Stimulated activated effector memory CD8-positive, alpha-beta T cell treated with anti-CD3 and anti-CD28 coated beads, Interleukin-12 subunit alpha, Interleukin-12 subunit beta, amount 100 ng/mL, for 72 hours (primary cell): ENCODE measurements around the gene TMEM19.

Source experiments
- ATAC-seq: fragments of 150-1000 bp; cut with Tn5 transposase; 2 replicates; pipeline ENCODE4 v1.10.0; 2021
- DNase-seq, 2 donors: peaks; one replicate each; pipeline ENCODE4 v3.0.0; 2021 to 2022; ENCODE audit warnings: low spot score in 2 of 2
- H3K27ac Mint-ChIP-seq: one replicate; pipeline ENCODE4 v1.8.0; 2022; ENCODE audit warnings: mild to moderate bottlenecking, mixed read lengths
- H3K36me3 Mint-ChIP-seq: one replicate; pipeline ENCODE4 v1.8.0; 2022; ENCODE audit warnings: mild to moderate bottlenecking, mixed read lengths
- H3K4me1 Mint-ChIP-seq: one replicate; pipeline ENCODE4 v1.8.0; 2022; ENCODE audit warnings: mixed read lengths
- H3K4me3 Mint-ChIP-seq: one replicate; pipeline ENCODE4 v1.8.0; 2022; ENCODE audit warnings: mild to moderate bottlenecking, mixed read lengths
- H3K9me3 Mint-ChIP-seq: one replicate; pipeline ENCODE4 v1.8.0; 2022; ENCODE audit warnings: mixed read lengths

Gene TMEM19

GRCh38 chr12:71685914-71686657, at the start of gene TMEM19:
Gene TMEM19 (plus strand): TSS chr12:71686082. CDS start chr12:71686681, 599 bp downstream.
- peak; percentile 97 for ATAC-seq
- peaks cover 7% of the 10 kb centered on the region for H3K36me3 Mint-ChIP-seq
- peak within 1 kb of the TSS; percentile 81 for H3K4me3 Mint-ChIP-seq
- peak within 1 kb of the TSS; percentile 90 for H3K27ac Mint-ChIP-seq
- peak; percentile 69 to 93 for DNase-seq
- H3K9me3 Mint-ChIP-seq, result no peaks in the 10 kb centered on the region
- peaks cover 9% of the 10 kb centered on the region for H3K4me1 Mint-ChIP-seq

GRCh38 chr12:71636704-71637115, 49.2 kb upstream of the TMEM19 start:
- ATAC-seq (peak; percentile 45), DNase-seq (no peak)
- H3K4me3 Mint-ChIP-seq, result no peak overlapping the region
- peaks cover 22% of the 10 kb centered on the region for H3K4me1 Mint-ChIP-seq
- peak overlapping the region; percentile 83 for H3K27ac Mint-ChIP-seq
- H3K36me3 Mint-ChIP-seq, result no peaks in the 10 kb centered on the region
- H3K9me3 Mint-ChIP-seq, result no peaks in the 10 kb centered on the region

GRCh38 chr12:71638499-71638898, 47.4 kb upstream of the TMEM19 start:
- Mint-ChIP-seq H3K4me1 (peaks cover 27% of the 10 kb centered on the region), H3K9me3 (no peaks in the 10 kb centered on the region), H3K36me3 (no peaks in the 10 kb centered on the region), H3K27ac (no peak overlapping the region), H3K4me3 (no peak overlapping the region)
- no peak for DNase-seq
- no peak for ATAC-seq

GRCh38 chr12:71639341-71639760, 46.5 kb upstream of the TMEM19 start:
- H3K4me3 Mint-ChIP-seq, result no peak overlapping the region
- peak overlapping the region; percentile 37 for H3K27ac Mint-ChIP-seq
- DNase-seq, result no peak
- peaks cover 35% of the 10 kb centered on the region for H3K4me1 Mint-ChIP-seq
- H3K9me3 Mint-ChIP-seq, result no peaks in the 10 kb centered on the region
- ATAC-seq, result peak; percentile 79
- no peaks in the 10 kb centered on the region for H3K36me3 Mint-ChIP-seq

- ATAC-seq, result no peak
- H3K36me3 Mint-ChIP-seq, result no peaks in the 10 kb centered on the region
Observed at GRCh38 chr12:71640316-71640715, 45.6 kb upstream of the TMEM19 start.

GRCh38 chr12:71641390-71641789, 44.5 kb upstream of the TMEM19 start:
- H3K4me3 Mint-ChIP-seq, result no peak overlapping the region
- H3K9me3 Mint-ChIP-seq, result no peaks in the 10 kb centered on the region
- peaks cover 35% of the 10 kb centered on the region for H3K4me1 Mint-ChIP-seq
- H3K36me3 Mint-ChIP-seq, result no peaks in the 10 kb centered on the region
- DNase-seq, result no peak
- ATAC-seq, result no peak
- H3K27ac Mint-ChIP-seq, result peak overlapping the region; percentile 74

More at GRCh38 chr12:71640316-71640715, 45.6 kb upstream of the TMEM19 start:
- Mint-ChIP-seq H3K9me3 (no peaks in the 10 kb centered on the region), H3K27ac (peak overlapping the region; percentile 37), H3K4me1 (peaks cover 35% of the 10 kb centered on the region), H3K4me3 (no peak overlapping the region)
- no peak for DNase-seq

GRCh38 chr12:71642264-71642663, 43.6 kb upstream of the TMEM19 start:
- no peaks in the 10 kb centered on the region for H3K9me3 Mint-ChIP-seq
- peak; percentile 93 for ATAC-seq
- H3K27ac Mint-ChIP-seq, result peak overlapping the region; percentile 74
- no peaks in the 10 kb centered on the region for H3K36me3 Mint-ChIP-seq
- no peak overlapping the region for H3K4me3 Mint-ChIP-seq
- no peak for DNase-seq
- H3K4me1 Mint-ChIP-seq, result peaks cover 29% of the 10 kb centered on the region

- DNase-seq (no peak), ATAC-seq (no peak)
- Mint-ChIP-seq H3K4me1 (peaks cover 26% of the 10 kb centered on the region), H3K9me3 (no peaks in the 10 kb centered on the region), H3K4me3 (no peak overlapping the region), H3K27ac (no peak overlapping the region), H3K36me3 (no peaks in the 10 kb centered on the region)
Observed at GRCh38 chr12:71645268-71645667, 40.6 kb upstream of the TMEM19 start.

- Mint-ChIP-seq H3K27ac (no peak overlapping the region), H3K4me3 (no peak overlapping the region), H3K9me3 (no peaks in the 10 kb centered on the region), H3K4me1 (peaks cover 24% of the 10 kb centered on the region), H3K36me3 (no peaks in the 10 kb centered on the region)
- ATAC-seq (no peak), DNase-seq (no peak)
Observed at GRCh38 chr12:71646512-71646911, 39.4 kb upstream of the TMEM19 start.

GRCh38 chr12:71648537-71648936, 37.3 kb upstream of the TMEM19 start:
- H3K4me3 Mint-ChIP-seq, result no peak overlapping the region
- H3K9me3 Mint-ChIP-seq, result no peaks in the 10 kb centered on the region
- H3K36me3 Mint-ChIP-seq, result no peaks in the 10 kb centered on the region
- no peak for DNase-seq
- ATAC-seq, result no peak
- peaks cover 17% of the 10 kb centered on the region for H3K4me1 Mint-ChIP-seq
- H3K27ac Mint-ChIP-seq, result no peak overlapping the region

GRCh38 chr12:71649401-71649800, 36.5 kb upstream of the TMEM19 start:
- H3K27ac Mint-ChIP-seq, result no peak overlapping the region
- no peaks in the 10 kb centered on the region for H3K9me3 Mint-ChIP-seq
- H3K4me3 Mint-ChIP-seq, result no peak overlapping the region
- ATAC-seq, result no peak
- peaks cover 12% of the 10 kb centered on the region for H3K4me1 Mint-ChIP-seq
- H3K36me3 Mint-ChIP-seq, result no peaks in the 10 kb centered on the region
- no peak for DNase-seq

- no peaks in the 10 kb centered on the region for H3K9me3 Mint-ChIP-seq
- no peaks in the 10 kb centered on the region for H3K36me3 Mint-ChIP-seq
Observed at GRCh38 chr12:71652656-71653055, 33.2 kb upstream of the TMEM19 start.

GRCh38 chr12:71653137-71653536, 32.7 kb upstream of the TMEM19 start:
- ATAC-seq (no peak), DNase-seq (no peak)
- Mint-ChIP-seq H3K9me3 (no peaks in the 10 kb centered on the region), H3K27ac (no peak overlapping the region), H3K36me3 (no peaks in the 10 kb centered on the region), H3K4me3 (no peak overlapping the region), H3K4me1 (peaks cover 29% of the 10 kb centered on the region)

More at GRCh38 chr12:71652656-71653055, 33.2 kb upstream of the TMEM19 start:
- H3K4me3 Mint-ChIP-seq, result no peak overlapping the region
- DNase-seq (no peak), ATAC-seq (no peak)
- peaks cover 29% of the 10 kb centered on the region for H3K4me1 Mint-ChIP-seq
- no peak overlapping the region for H3K27ac Mint-ChIP-seq

GRCh38 chr12:71654200-71654599, 31.7 kb upstream of the TMEM19 start:
- peaks cover 35% of the 10 kb centered on the region for H3K4me1 Mint-ChIP-seq
- ATAC-seq (no peak), DNase-seq (no peak)
- no peak overlapping the region for H3K27ac Mint-ChIP-seq
- H3K4me3 Mint-ChIP-seq, result peak overlapping the region; percentile 31
- no peaks in the 10 kb centered on the region for H3K9me3 Mint-ChIP-seq
- H3K36me3 Mint-ChIP-seq, result no peaks in the 10 kb centered on the region

- no peaks in the 10 kb centered on the region for H3K9me3 Mint-ChIP-seq
- no peaks in the 10 kb centered on the region for H3K36me3 Mint-ChIP-seq
- ATAC-seq (no peak), DNase-seq (no peak)
- H3K4me3 Mint-ChIP-seq, result peak overlapping the region; percentile 31
- peaks cover 33% of the 10 kb centered on the region for H3K4me1 Mint-ChIP-seq
- H3K27ac Mint-ChIP-seq, result peak overlapping the region; percentile 47
Observed at GRCh38 chr12:71655495-71655894, 30.4 kb upstream of the TMEM19 start.

- no peaks in the 10 kb centered on the region for H3K36me3 Mint-ChIP-seq
- H3K27ac Mint-ChIP-seq, result no peak overlapping the region
- ATAC-seq (no peak), DNase-seq (no peak)
- H3K4me1 Mint-ChIP-seq, result peaks cover 33% of the 10 kb centered on the region
- peak overlapping the region; percentile 31 for H3K4me3 Mint-ChIP-seq
- H3K9me3 Mint-ChIP-seq, result no peaks in the 10 kb centered on the region
Observed at GRCh38 chr12:71655907-71656306, 30.0 kb upstream of the TMEM19 start.
